ENCODE data around the gene GPC5.

DNA sequence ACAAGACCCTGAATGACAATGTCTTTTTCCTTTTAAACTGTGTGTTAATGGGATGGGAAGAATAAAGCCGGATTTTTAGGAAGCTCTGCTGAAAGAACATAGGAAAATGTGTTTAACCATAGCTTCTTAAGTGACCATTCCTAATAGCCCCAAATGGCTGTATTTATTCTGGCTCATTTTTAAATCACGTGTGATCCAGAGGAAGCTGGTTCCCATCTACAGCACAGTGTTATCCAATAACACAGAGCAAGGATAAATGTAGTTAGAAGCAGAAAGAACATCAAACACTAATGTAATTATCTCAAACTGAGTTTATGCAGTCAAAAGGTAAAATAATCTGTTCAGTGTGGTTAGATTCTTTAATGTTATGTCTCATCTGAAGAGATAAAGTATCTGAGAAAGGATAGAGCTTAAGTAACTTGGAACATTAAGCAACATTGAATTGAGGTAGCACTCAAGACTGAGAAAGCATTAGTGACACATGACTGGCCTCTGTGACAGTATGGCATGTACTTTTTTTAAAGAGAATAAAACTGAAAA lies 853.3 kb downstream of the GPC5 start:
- TF ChIP-seq, protein P1, sequence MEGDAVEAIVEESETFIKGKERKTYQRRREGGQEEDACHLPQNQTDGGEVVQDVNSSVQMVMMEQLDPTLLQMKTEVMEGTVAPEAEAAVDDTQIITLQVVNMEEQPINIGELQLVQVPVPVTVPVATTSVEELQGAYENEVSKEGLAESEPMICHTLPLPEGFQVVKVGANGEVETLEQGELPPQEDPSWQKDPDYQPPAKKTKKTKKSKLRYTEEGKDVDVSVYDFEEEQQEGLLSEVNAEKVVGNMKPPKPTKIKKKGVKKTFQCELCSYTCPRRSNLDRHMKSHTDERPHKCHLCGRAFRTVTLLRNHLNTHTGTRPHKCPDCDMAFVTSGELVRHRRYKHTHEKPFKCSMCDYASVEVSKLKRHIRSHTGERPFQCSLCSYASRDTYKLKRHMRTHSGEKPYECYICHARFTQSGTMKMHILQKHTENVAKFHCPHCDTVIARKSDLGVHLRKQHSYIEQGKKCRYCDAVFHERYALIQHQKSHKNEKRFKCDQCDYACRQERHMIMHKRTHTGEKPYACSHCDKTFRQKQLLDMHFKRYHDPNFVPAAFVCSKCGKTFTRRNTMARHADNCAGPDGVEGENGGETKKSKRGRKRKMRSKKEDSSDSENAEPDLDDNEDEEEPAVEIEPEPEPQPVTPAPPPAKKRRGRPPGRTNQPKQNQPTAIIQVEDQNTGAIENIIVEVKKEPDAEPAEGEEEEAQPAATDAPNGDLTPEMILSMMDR (IDR thresholded peaks at IDR 0.05): no peak
- TF ChIP-seq SIN3A (IDR thresholded peaks at IDR 0.05; ENCODE audit: borderline replicate concordance, insufficient read depth, low read depth, low read length) (no peak), TCF7L2 (IDR thresholded peaks at IDR 0.05; ENCODE audit: low read depth, low read length) (no peak)
- TF ChIP-seq, protein P2, sequence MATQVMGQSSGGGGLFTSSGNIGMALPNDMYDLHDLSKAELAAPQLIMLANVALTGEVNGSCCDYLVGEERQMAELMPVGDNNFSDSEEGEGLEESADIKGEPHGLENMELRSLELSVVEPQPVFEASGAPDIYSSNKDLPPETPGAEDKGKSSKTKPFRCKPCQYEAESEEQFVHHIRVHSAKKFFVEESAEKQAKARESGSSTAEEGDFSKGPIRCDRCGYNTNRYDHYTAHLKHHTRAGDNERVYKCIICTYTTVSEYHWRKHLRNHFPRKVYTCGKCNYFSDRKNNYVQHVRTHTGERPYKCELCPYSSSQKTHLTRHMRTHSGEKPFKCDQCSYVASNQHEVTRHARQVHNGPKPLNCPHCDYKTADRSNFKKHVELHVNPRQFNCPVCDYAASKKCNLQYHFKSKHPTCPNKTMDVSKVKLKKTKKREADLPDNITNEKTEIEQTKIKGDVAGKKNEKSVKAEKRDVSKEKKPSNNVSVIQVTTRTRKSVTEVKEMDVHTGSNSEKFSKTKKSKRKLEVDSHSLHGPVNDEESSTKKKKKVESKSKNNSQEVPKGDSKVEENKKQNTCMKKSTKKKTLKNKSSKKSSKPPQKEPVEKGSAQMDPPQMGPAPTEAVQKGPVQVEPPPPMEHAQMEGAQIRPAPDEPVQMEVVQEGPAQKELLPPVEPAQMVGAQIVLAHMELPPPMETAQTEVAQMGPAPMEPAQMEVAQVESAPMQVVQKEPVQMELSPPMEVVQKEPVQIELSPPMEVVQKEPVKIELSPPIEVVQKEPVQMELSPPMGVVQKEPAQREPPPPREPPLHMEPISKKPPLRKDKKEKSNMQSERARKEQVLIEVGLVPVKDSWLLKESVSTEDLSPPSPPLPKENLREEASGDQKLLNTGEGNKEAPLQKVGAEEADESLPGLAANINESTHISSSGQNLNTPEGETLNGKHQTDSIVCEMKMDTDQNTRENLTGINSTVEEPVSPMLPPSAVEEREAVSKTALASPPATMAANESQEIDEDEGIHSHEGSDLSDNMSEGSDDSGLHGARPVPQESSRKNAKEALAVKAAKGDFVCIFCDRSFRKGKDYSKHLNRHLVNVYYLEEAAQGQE (IDR thresholded peaks at IDR 0.05; ENCODE audit: insufficient read depth in 1 of 2, low read depth in 2 of 2, low read length in 1 of 2): no peak
